GM18909 (cell line): ENCODE data around the gene DHFR2.
"Not testable (repeated sequence)": the region's sequence is repeated elsewhere in the genome, so short reads cannot be mapped to it uniquely, and the experiment has no call there.

Experiments
- ATAC-seq: cut with Tn5 transposase; IDR thresholded peaks from one replicate; pipeline ENCODE4 v1.9.1; 2021; ENCODE audit warnings: mild to moderate bottlenecking; ENCODE audit not compliant: unreplicated experiment, poor library complexity

The DHFR2 gene

GRCh38 chr3:94066506-94067500 is 4.1 kb upstream of the DHFR2 start:
- no peak for ATAC-seq

- ATAC-seq: no peak
Observed at GRCh38 chr3:94065819-94066480, 3.2 kb upstream of the DHFR2 start.

GRCh38 chr3:94065122-94065521 is 2.4 kb upstream of the DHFR2 start:
- no peak for ATAC-seq

GRCh38 chr3:94064243-94064860 is 1.6 kb upstream of the DHFR2 start:
- ATAC-seq: no peak

GRCh38 chr3:94063496-94064119 is 892 bp upstream of the DHFR2 start:
- ATAC-seq: no peak

GRCh38 chr3:94061297-94061696 is 1.4 kb downstream of the DHFR2 start:
- no peak for ATAC-seq

GRCh38 chr3:94050546-94050945 is 12.2 kb downstream of the DHFR2 start:
- ATAC-seq: no peak

GRCh38 chr3:94049267-94049666 is 13.4 kb downstream of the DHFR2 start:
- ATAC-seq: no peak

GRCh38 chr3:94046533-94046932 is 16.2 kb downstream of the DHFR2 start:
- no peak for ATAC-seq

GRCh38 chr3:94044100-94044936 is 18.4 kb downstream of the DHFR2 start:
- ATAC-seq: not testable (repeated sequence)

- ATAC-seq: no peak
Observed at GRCh38 chr3:94043285-94043684, 19.4 kb downstream of the DHFR2 start.

GRCh38 chr3:94036909-94037507 is 25.7 kb downstream of the DHFR2 start:
- peak; percentile 65 for ATAC-seq

GRCh38 chr3:94028093-94028837 is 34.5 kb downstream of the DHFR2 start, which contains the start of gene STX19:
Gene STX19 (minus strand): TSS chr3:94028597. CDS start chr3:94015269, 13,328 bp downstream.
- ATAC-seq: no peak

GRCh38 chr3:94026623-94027022 is 36.1 kb downstream of the DHFR2 start:
- no peak for ATAC-seq

GRCh38 chr3:94024385-94024784 is 38.3 kb downstream of the DHFR2 start:
- no peak for ATAC-seq

- no peak for ATAC-seq
Observed at GRCh38 chr3:94020293-94020692, 42.4 kb downstream of the DHFR2 start.

- ATAC-seq: no peak
Observed at GRCh38 chr3:94019659-94020058, 43.1 kb downstream of the DHFR2 start.

- no peak for ATAC-seq
Observed at GRCh38 chr3:94015025-94015424, 47.7 kb downstream of the DHFR2 start.
